Endothelial cell of umbilical vein (primary cell): ENCODE results near the gene KLRK1. TPM values are rescaled to one million over a fixed set of nuclear protein-coding genes. Genes with fewer than 3 reads are reported as not detected.
"Not testable (repeated sequence)": the region's sequence is repeated elsewhere in the genome, so short reads cannot be mapped to it uniquely, and the experiment has no call there.

Source experiments
- BruUV-seq: library from RNA; stranded (reverse); fragments of 400-500 nt; replicated peaks from 2 replicates; lab custom pipeline; 2021; lab: Mats Ljungman, UMichigan
- CTCF ChIA-PET: fragments of 300-600, 350-600 bp; sonication (Branson Sonifier 250); formaldehyde crosslinking; loops from one replicate; lab custom pipeline; 2021; ENCODE audit warnings: antibody characterized with exemption, inconsistent platforms; lab: Charles Lee
- POLR2A ChIA-PET: fragments of 300-600, 350-600 bp; sonication (Branson Sonifier 250); formaldehyde crosslinking; loops from one replicate; lab custom pipeline; 2021; ENCODE audit warnings: antibody characterized with exemption, inconsistent platforms; lab: Charles Lee
- DNase-seq: peaks from one replicate; pipeline ENCODE4 v3.0.0-alpha.2; 2011; ENCODE audit warnings: low read depth, low spot score
- FAIRE-seq: peaks from 2 replicates; lab custom pipeline; 2011; peaks lifted over from hg19 to GRCh38; lab: Jason Lieb, UNC
- H2AFZ ChIP-seq: 2 replicates; pipeline ENCODE4 v1.6.0; 2012; ENCODE audit warnings: low read depth, low read length, control low read depth, inconsistent platforms
- H3K27ac ChIP-seq: 2 replicates; pipeline ENCODE4 v1.5.1; 2011; ENCODE audit warnings: low read depth, mild to moderate bottlenecking, control low read depth, low read length, moderate library complexity; ENCODE audit not compliant: insufficient read depth
- H3K27me3 ChIP-seq, 2 experiments: 2 replicates each; pipeline versions ENCODE4 v1.6.0 to v1.6.1; 2011; ENCODE audit warnings: low read length in 2 of 2, mixed read lengths in 1 of 2; ENCODE audit not compliant: control insufficient read depth in 2 of 2, insufficient read depth in 2 of 2
- H3K36me3 ChIP-seq, 2 experiments: 2 replicates in 1 of 2; 3 replicates in 1 of 2; pipeline ENCODE4 v1.5.1; 2011; ENCODE audit warnings: low read length in 2 of 2, mild to moderate bottlenecking in 1 of 2, moderate library complexity in 1 of 2; ENCODE audit not compliant: control insufficient read depth in 2 of 2, insufficient read depth in 2 of 2; ENCODE audit errors: extremely low read depth in 1 of 2
- H3K4me1 ChIP-seq: 3 replicates; pipeline ENCODE4 v1.5.1; 2011; ENCODE audit warnings: mild to moderate bottlenecking, low read length; ENCODE audit not compliant: control insufficient read depth, insufficient read depth; ENCODE audit errors: extremely low read depth
- H3K4me2 ChIP-seq: 2 replicates; pipeline ENCODE4 v1.6.1; 2011; ENCODE audit warnings: low read length, control low read depth, mixed read lengths; ENCODE audit not compliant: insufficient read depth
- H3K4me3 ChIP-seq, 3 experiments: fragments of 200-600 bp in 1 of 3; sonication (generic), shearing (Covaris generic) in 1 of 3; replicated peaks in 1 of 3; 2 replicates each; pipeline ENCODE4 v1.5.1; 2011 to 2016; ENCODE audit warnings: control low read depth in 3 of 3, low read length in 3 of 3, mild to moderate bottlenecking in 2 of 3, inconsistent platforms in 1 of 3, low read depth in 1 of 3, moderate library complexity in 1 of 3; ENCODE audit not compliant: insufficient read depth in 1 of 3
- H3K79me2 ChIP-seq: 2 replicates; pipeline ENCODE4 v1.6.0; 2012; ENCODE audit warnings: low read length, inconsistent platforms; ENCODE audit not compliant: control insufficient read depth, insufficient read depth
- H3K9ac ChIP-seq: replicated peaks from 2 replicates; pipeline ENCODE3; 2011; ENCODE audit warnings: low read length, control low read depth; ENCODE audit not compliant: insufficient read depth; ENCODE audit errors: extremely low read depth
- H3K9me1 ChIP-seq: replicated peaks from 3 replicates; pipeline ENCODE4 v1.6.0; 2011; ENCODE audit warnings: mild to moderate bottlenecking, low read length; ENCODE audit not compliant: control insufficient read depth, insufficient read depth; ENCODE audit errors: extremely low read depth
- H3K9me3 ChIP-seq: replicated peaks from 2 replicates; pipeline ENCODE4 v1.5.1; 2012; ENCODE audit warnings: low read length, inconsistent platforms; ENCODE audit not compliant: control insufficient read depth, insufficient read depth
- H4K20me1 ChIP-seq: replicated peaks from 2 replicates; pipeline ENCODE3; 2011; ENCODE audit warnings: mild to moderate bottlenecking, low read length; ENCODE audit not compliant: control insufficient read depth, insufficient read depth; ENCODE audit errors: extremely low read depth
- CTCF ChIP-seq, 2 donors: IDR thresholded peaks; 1 replicate in 1 of 2; 2 replicates in 1 of 2; pipeline ENCODE4 v1.5.1; 2011; ENCODE audit warnings: low read length in 2 of 2, mild to moderate bottlenecking in 2 of 2, moderate library complexity in 2 of 2, control low read depth in 1 of 2, inconsistent platforms in 1 of 2, low read depth in 1 of 2; ENCODE audit not compliant: insufficient read depth in 1 of 2; ENCODE audit errors: extremely low read depth in 1 of 2
- JUN ChIP-seq: IDR thresholded peaks from 2 replicates; pipeline ENCODE4 v1.6.1; 2011; ENCODE audit warnings: borderline replicate concordance, low read depth; ENCODE audit not compliant: insufficient read length, insufficient read depth
- MAX ChIP-seq: IDR thresholded peaks from 2 replicates; pipeline ENCODE4 v1.6.1; 2011; ENCODE audit not compliant: insufficient read depth, insufficient read length
- MYC ChIP-seq: IDR thresholded peaks from one replicate; pipeline ENCODE4 v1.6.1; 2011; ENCODE audit warnings: mild to moderate bottlenecking, low read depth, low read length
- POLR2A ChIP-seq: IDR thresholded peaks from 2 replicates; pipeline ENCODE4 v1.6.1; 2012; ENCODE audit warnings: low read depth, mild to moderate bottlenecking, control low read depth, low read length
- dilution Hi-C: fragments of 300-500 bp; cut with MboI; formaldehyde crosslinking; loops from one replicate; pipeline ENCODE4 v1.15.0; 2019; ENCODE audit warnings: low sequenced_read_pairs; ENCODE audit not compliant: extremely low pct_ligation_motif_present
- intact Hi-C: fragments of 100-400 bp; cut with micrococcal nuclease; formaldehyde crosslinking; loops from one replicate; pipeline ENCODE4 v1.10.0; 2022
- polyA plus RNA-seq, 4 experiments: library from polyadenylated mRNA; depleted of rRNA in 3 of 4; stranded (reverse) in 3 of 4; unstranded in 1 of 4; fragments of >200 nt; gene quantifications; 2 replicates each; pipeline versions ENCODE4 v1.2.1 to v1.2.3, GENCODE V29; 2011 to 2012; ENCODE audit warnings: missing spikeins in 1 of 4
- total RNA-seq: library from RNA; stranded (reverse); gene quantifications from 2 replicates; pipeline ENCODE4 v1.2.3, GENCODE V29; 2021

KLRK1 gene
- total and polyA plus RNA-seq, 2 donors (not counting 3 experiments of a cell fraction or from before 2014, with no cell fraction given) = not detected

GRCh38 chr12:10381928-10382628 lies 7.8 kb downstream of the KLRK1 start:
- Histone ChIP-seq H3K9me3 (no peaks in the 10 kb centered on the region), H3K27ac (no peak overlapping the region), H3K4me3 (no peak overlapping the region), H3K27me3 (no peaks in the 10 kb centered on the region), H3K36me3 (peaks cover 0 to 3% of the 10 kb centered on the region in 2 experiments), H4K20me1 (no peaks in the 10 kb centered on the region), H3K9me1 (no peaks in the 10 kb centered on the region), H3K4me2 (no peak overlapping the region), H3K4me1 (no peaks in the 10 kb centered on the region), H2AFZ (no peak overlapping the region), H3K9ac (no peak overlapping the region), H3K79me2 (no peaks in the 10 kb centered on the region)
- intact Hi-C loops (no loop called here), dilution Hi-C loops (no loop called here)
- TF ChIP-seq CTCF (IDR thresholded peaks at IDR 0.05; ENCODE audit: extremely low read depth in 1 of 2, insufficient read depth in 1 of 2, low read depth in 1 of 2, low read length in 2 of 2) = no peak
- no peak for TF ChIP-seq POLR2A
- TF ChIP-seq MYC = no peak
- no peak for TF ChIP-seq MAX
- no peak for TF ChIP-seq JUN
- BruUV-seq = no TSS peak
- FAIRE-seq = no peak
- POLR2A ChIA-PET = no interaction called here
- no peak for DNase-seq
- CTCF ChIA-PET = no interaction called here

GRCh38 chr12:10378737-10379136 lies 11.1 kb downstream of the KLRK1 start:
- H3K9ac ChIP-seq, H4K20me1 ChIP-seq, BruUV-seq, intact Hi-C loops, H2AFZ ChIP-seq, H3K4me1 ChIP-seq, dilution Hi-C loops, H3K79me2 ChIP-seq, H3K36me3 ChIP-seq, POLR2A ChIA-PET, H3K9me3 ChIP-seq, H3K4me2 ChIP-seq, FAIRE-seq, H3K27ac ChIP-seq, H3K9me1 ChIP-seq, H3K27me3 ChIP-seq, H3K4me3 ChIP-seq, CTCF ChIA-PET, DNase-seq: not testable (repeated sequence)
